HepG2 (cell line): ENCODE measurements around the gene SLC43A1. TPM values are rescaled to one million over a fixed set of nuclear protein-coding genes. Genes with fewer than 3 reads are reported as not detected.

Experiments
- FOXO1 ChIP-seq: sonication (generic); formaldehyde crosslinking; IDR thresholded peaks from 2 replicates; pipeline ENCODE4 v1.4.0; 2020; ENCODE audit warnings: missing genetic modification reagents
- HNF4A ChIP-seq: sonication (generic); formaldehyde crosslinking; IDR thresholded peaks from 2 replicates; pipeline ENCODE4 v1.4.0; 2020; ENCODE audit warnings: missing genetic modification reagents
- KLF13 ChIP-seq: sonication (generic); formaldehyde crosslinking; IDR thresholded peaks from 2 replicates; pipeline ENCODE4 v1.4.0; 2020; ENCODE audit warnings: mild to moderate bottlenecking, missing genetic modification reagents
- MTF1 ChIP-seq: sonication (generic); formaldehyde crosslinking; IDR thresholded peaks from 2 replicates; pipeline ENCODE4 v1.5.0; 2020; ENCODE audit warnings: missing genetic modification reagents
- NFE2 ChIP-seq: sonication (generic); formaldehyde crosslinking; IDR thresholded peaks from 2 replicates; pipeline ENCODE4 v1.4.0; 2020; ENCODE audit warnings: missing genetic modification reagents
- NFKB2 ChIP-seq: sonication (generic); formaldehyde crosslinking; IDR thresholded peaks from 2 replicates; pipeline ENCODE4 v1.4.0; 2020; ENCODE audit warnings: missing genetic modification reagents, borderline replicate concordance
- NPAS2 ChIP-seq: sonication (generic); formaldehyde crosslinking; IDR thresholded peaks from 2 replicates; pipeline ENCODE4 v1.8.0; 2022; ENCODE audit warnings: mild to moderate bottlenecking, missing genetic modification reagents, borderline replicate concordance
- POGK ChIP-seq: sonication (generic); formaldehyde crosslinking; conservative IDR thresholded peaks from 2 replicates; pipeline ENCODE4 v1.8.0; 2022; ENCODE audit warnings: mild to moderate bottlenecking, moderate library complexity, missing genetic modification reagents
- RAD21 ChIP-seq: fragments of 450-650 bp; formaldehyde crosslinking; IDR thresholded peaks from 2 replicates; pipeline ENCODE4 v1.5.0; 2020; ENCODE audit warnings: mild to moderate bottlenecking
- RCOR2 ChIP-seq: IDR thresholded peaks from 2 replicates; pipeline ENCODE4 v1.6.1; 2016; ENCODE audit warnings: missing biosample characterization, missing genetic modification reagents
- RXRB ChIP-seq: IDR thresholded peaks from 2 replicates; pipeline ENCODE4 v1.6.1; 2016; ENCODE audit warnings: borderline replicate concordance, missing genetic modification reagents, missing compliant biosample characterization
- SALL1 ChIP-seq: sonication (generic); formaldehyde crosslinking; IDR thresholded peaks from 2 replicates; pipeline ENCODE4 v1.8.0; 2022; ENCODE audit warnings: mild to moderate bottlenecking, missing genetic modification reagents
- SMARCC2 ChIP-seq: fragments of 450-650 bp; IDR thresholded peaks from 2 replicates; pipeline ENCODE4 v1.6.1; 2017; ENCODE audit warnings: antibody characterized with exemption, mild to moderate bottlenecking
- SP2 ChIP-seq: sonication (generic); formaldehyde crosslinking; IDR thresholded peaks from 2 replicates; pipeline ENCODE4 v1.5.1; 2020; ENCODE audit warnings: mild to moderate bottlenecking, missing genetic modification reagents
- STAG1 ChIP-seq: sonication (generic); formaldehyde crosslinking; IDR thresholded peaks from 2 replicates; pipeline ENCODE4 v1.4.0; 2020; ENCODE audit warnings: missing genetic modification reagents
- UBTF ChIP-seq: sonication (generic); formaldehyde crosslinking; IDR thresholded peaks from 2 replicates; pipeline ENCODE4 v1.4.0; 2020; ENCODE audit warnings: mild to moderate bottlenecking, missing genetic modification reagents
- XBP1 ChIP-seq: sonication (generic); formaldehyde crosslinking; IDR thresholded peaks from 2 replicates; pipeline ENCODE4 v1.5.0; 2020; ENCODE audit warnings: missing genetic modification reagents
- ZBTB25 ChIP-seq: IDR thresholded peaks from 2 replicates; pipeline ENCODE4 v1.6.1; 2018; ENCODE audit warnings: missing genetic modification reagents
- ZFP37 ChIP-seq: sonication (generic); formaldehyde crosslinking; IDR thresholded peaks from 2 replicates; pipeline ENCODE4 v1.4.0; 2020; ENCODE audit warnings: missing genetic modification reagents, borderline replicate concordance
- ZFX ChIP-seq: sonication (generic); formaldehyde crosslinking; IDR thresholded peaks from 2 replicates; pipeline ENCODE4 v1.4.0; 2020; ENCODE audit warnings: mild to moderate bottlenecking, low read depth, missing genetic modification reagents, moderate library complexity
- ZMYM3 ChIP-seq: sonication (generic); formaldehyde crosslinking; IDR thresholded peaks from 2 replicates; pipeline ENCODE4 v1.5.1; 2020; ENCODE audit warnings: mild to moderate bottlenecking, missing genetic modification reagents
- ZMYM4 ChIP-seq: sonication (generic); formaldehyde crosslinking; IDR thresholded peaks from 2 replicates; pipeline ENCODE4 v1.8.1; 2023; ENCODE audit warnings: mild to moderate bottlenecking, missing genetic modification reagents
- ZNF557 ChIP-seq: sonication (generic); formaldehyde crosslinking; IDR thresholded peaks from 2 replicates; pipeline ENCODE4 v1.4.0; 2020; ENCODE audit warnings: missing genetic modification reagents
- ZNF577 ChIP-seq: sonication (generic); formaldehyde crosslinking; IDR thresholded peaks from 2 replicates; pipeline ENCODE4 v1.4.0; 2020; ENCODE audit warnings: mild to moderate bottlenecking, low read depth, missing genetic modification reagents, borderline replicate concordance
- ZSCAN5A ChIP-seq: sonication (generic); formaldehyde crosslinking; IDR thresholded peaks from 2 replicates; pipeline ENCODE4 v1.8.0; 2022; ENCODE audit warnings: mild to moderate bottlenecking, missing genetic modification reagents, borderline replicate concordance
- polyA plus RNA-seq, 8 experiments: library from polyadenylated mRNA; depleted of rRNA in 3 of 8; stranded (reverse) in 7 of 8; unstranded in 1 of 8; fragments of >200 nt; fragmentation: Illumina TruSeq in 4 of 8; extraction: Trizol in 4 of 8; gene quantifications; 2 replicates each; pipeline versions ENCODE4 v1.2.1 to v1.2.3, GENCODE V29; 2011 to 2016; ENCODE audit warnings: low read depth in 4 of 8, missing spikeins in 1 of 8, mixed read lengths in 1 of 8; ENCODE audit not compliant: insufficient read depth in 1 of 8
- total RNA-seq, 5 experiments: library from RNA; depleted of rRNA; stranded (reverse); fragments of >200 nt; fragmentation: Illumina TruSeq; extraction: Trizol; gene quantifications; 2 replicates each; pipeline ENCODE4 v1.2.3, GENCODE V29; 2016; ENCODE audit warnings: low read depth in 1 of 5

The SLC43A1 gene
- total and polyA plus RNA-seq, 2 of the 13 experiments (the other 11 are each of a cell fraction or from before 2014, with no cell fraction given), result 72.3 to 87.6 TPM

GRCh38 chr11:57456960-57457642 lies 58.4 kb downstream of the SLC43A1 start (continued):
- TF ChIP-seq ZFX (CRISPR knock-in tag), result peak; percentile 40; the same call in 1 of the 2 replicates
- peak; percentile 42; the same call in 1 of the 2 replicates for TF ChIP-seq UBTF (CRISPR knock-in tag)
- no peak for TF ChIP-seq ZSCAN5A (CRISPR knock-in tag)
- TF ChIP-seq NPAS2, result no peak
- TF ChIP-seq HNF4A (CRISPR knock-in tag), result peak; percentile 65
- peak; percentile 93 for TF ChIP-seq STAG1
- peak; percentile 46; the same call in 1 of the 2 replicates for TF ChIP-seq NFKB2 (CRISPR knock-in tag)
- no peak for TF ChIP-seq ZNF577 (CRISPR knock-in tag)
- TF ChIP-seq SP2 (CRISPR knock-in tag), result no peak
- peak; percentile 37; the same call in 1 of the 2 replicates for TF ChIP-seq RXRB
- TF ChIP-seq ZMYM4 (CRISPR knock-in tag), result peak; percentile 65; the same call in 1 of the 2 replicates
- TF ChIP-seq ZBTB25 (CRISPR knock-in tag), result no peak; the same call in 1 of the 2 replicates
- TF ChIP-seq ZFP37 (CRISPR knock-in tag), result no peak
- TF ChIP-seq NFE2 (CRISPR knock-in tag), result no peak
- TF ChIP-seq RAD21 (CRISPR knock-in tag), result peak; percentile 94
- no peak for TF ChIP-seq XBP1 (CRISPR knock-in tag)
- no peak for TF ChIP-seq RCOR2 (CRISPR knock-in tag)
- TF ChIP-seq ZNF557 (CRISPR knock-in tag), result 0 out of 2 replicates have a peak, but pooled peaks have one; percentile 51
- peak; percentile 67; the same call in 1 of the 2 replicates for TF ChIP-seq ZMYM3 (CRISPR knock-in tag)
- TF ChIP-seq SMARCC2, result no peak
- TF ChIP-seq POGK, result no peak
- TF ChIP-seq SALL1 (CRISPR knock-in tag), result peak; percentile 83
- TF ChIP-seq KLF13 (CRISPR knock-in tag), result no peak
- TF ChIP-seq FOXO1 (CRISPR knock-in tag), result 0 out of 2 replicates have a peak, but pooled peaks have one; percentile 26
- TF ChIP-seq MTF1 (CRISPR knock-in tag), result no peak
